Measurements from ENCODE around the gene DNAI2.

DNA sequence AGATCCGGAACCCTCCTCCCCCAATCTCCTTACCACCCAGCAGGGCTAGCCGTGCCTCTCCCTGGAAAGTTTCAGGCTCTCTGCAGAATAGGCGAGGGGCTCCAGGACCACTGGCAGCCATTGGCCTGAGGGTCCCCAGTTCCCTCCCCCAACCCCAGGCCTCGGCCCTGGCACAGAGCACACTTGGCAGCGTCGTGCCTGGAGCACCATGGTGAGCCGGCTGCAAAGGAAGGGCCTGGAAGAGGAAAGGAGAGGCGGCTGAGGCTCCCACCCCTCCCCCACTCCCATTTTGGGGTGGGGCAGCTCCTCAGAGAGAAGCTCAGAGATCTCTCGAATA, 88.0 kb downstream of the DNAI2 start:
- TF ChIP-seq EZH2 (IDR thresholded peaks at IDR 0.05; ENCODE audit: borderline replicate concordance, low read length) = no peak
- TF ChIP-seq, protein P1, sequence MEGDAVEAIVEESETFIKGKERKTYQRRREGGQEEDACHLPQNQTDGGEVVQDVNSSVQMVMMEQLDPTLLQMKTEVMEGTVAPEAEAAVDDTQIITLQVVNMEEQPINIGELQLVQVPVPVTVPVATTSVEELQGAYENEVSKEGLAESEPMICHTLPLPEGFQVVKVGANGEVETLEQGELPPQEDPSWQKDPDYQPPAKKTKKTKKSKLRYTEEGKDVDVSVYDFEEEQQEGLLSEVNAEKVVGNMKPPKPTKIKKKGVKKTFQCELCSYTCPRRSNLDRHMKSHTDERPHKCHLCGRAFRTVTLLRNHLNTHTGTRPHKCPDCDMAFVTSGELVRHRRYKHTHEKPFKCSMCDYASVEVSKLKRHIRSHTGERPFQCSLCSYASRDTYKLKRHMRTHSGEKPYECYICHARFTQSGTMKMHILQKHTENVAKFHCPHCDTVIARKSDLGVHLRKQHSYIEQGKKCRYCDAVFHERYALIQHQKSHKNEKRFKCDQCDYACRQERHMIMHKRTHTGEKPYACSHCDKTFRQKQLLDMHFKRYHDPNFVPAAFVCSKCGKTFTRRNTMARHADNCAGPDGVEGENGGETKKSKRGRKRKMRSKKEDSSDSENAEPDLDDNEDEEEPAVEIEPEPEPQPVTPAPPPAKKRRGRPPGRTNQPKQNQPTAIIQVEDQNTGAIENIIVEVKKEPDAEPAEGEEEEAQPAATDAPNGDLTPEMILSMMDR (conservative IDR thresholded peaks at IDR 0.05 in 1 of 2, IDR thresholded peaks at IDR 0.05 in 1 of 2; ENCODE audit: extremely low read depth in 1 of 2, insufficient read depth in 1 of 2, low read depth in 1 of 2, low read length in 2 of 2) = no peak
